Measurements from ENCODE around the gene MYH14. TPM values are rescaled to one million over a fixed set of nuclear protein-coding genes. Genes with fewer than 3 reads are reported as not detected.

Gene MYH14
- total RNA-seq, 4 donors from 2014 or later, result 8.0 to 12.8 (median 10.3) TPM

DNA sequence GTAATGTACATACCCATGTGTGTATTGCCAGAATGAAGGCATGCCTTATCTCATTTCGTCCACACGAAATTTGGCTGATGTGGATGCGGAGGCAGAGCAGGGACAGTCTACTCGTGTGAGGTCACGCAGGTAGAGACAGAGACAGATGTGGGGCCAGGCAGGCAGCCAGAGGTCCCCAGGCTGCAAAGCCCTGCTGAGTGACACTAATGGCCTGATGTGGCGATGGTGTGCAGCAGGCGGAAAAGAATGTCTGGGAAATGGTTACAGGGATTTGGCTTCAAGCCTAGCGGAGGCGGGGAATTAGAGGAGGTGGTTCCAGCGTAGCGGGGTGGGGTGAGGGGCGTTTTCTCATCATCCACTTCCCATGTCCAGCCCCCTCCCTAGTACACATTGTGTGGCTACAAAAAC lies 36.1 kb upstream of the MYH14 start:
- TF ChIP-seq, protein P1, sequence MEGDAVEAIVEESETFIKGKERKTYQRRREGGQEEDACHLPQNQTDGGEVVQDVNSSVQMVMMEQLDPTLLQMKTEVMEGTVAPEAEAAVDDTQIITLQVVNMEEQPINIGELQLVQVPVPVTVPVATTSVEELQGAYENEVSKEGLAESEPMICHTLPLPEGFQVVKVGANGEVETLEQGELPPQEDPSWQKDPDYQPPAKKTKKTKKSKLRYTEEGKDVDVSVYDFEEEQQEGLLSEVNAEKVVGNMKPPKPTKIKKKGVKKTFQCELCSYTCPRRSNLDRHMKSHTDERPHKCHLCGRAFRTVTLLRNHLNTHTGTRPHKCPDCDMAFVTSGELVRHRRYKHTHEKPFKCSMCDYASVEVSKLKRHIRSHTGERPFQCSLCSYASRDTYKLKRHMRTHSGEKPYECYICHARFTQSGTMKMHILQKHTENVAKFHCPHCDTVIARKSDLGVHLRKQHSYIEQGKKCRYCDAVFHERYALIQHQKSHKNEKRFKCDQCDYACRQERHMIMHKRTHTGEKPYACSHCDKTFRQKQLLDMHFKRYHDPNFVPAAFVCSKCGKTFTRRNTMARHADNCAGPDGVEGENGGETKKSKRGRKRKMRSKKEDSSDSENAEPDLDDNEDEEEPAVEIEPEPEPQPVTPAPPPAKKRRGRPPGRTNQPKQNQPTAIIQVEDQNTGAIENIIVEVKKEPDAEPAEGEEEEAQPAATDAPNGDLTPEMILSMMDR (IDR thresholded peaks at IDR 0.05), result no peak
- DNase-seq (ENCODE audit: low spot score), result no peak
- no peak for ATAC-seq (ENCODE audit: low FRiP score)

DNA sequence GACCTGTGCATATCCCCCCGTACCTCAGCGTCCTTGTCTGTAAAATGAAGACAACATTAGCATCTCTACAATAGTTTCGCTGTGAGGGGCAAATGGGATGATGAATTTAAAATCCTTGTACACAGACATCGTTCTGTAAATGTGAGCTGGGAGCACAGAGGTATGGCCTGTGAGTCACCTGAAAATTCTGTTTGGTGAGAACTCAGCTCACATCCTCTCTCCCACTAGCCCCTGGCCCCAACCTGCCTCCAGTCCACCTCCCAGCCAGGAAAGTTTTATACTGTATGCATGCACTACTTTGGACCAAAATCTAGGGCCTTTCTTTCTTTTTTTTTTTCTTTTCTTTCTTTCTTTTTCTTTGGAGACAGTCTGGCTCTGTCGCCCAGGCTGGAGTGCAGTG lies 31.7 kb upstream of the MYH14 start:
- TF ChIP-seq, protein P1 (IDR thresholded peaks at IDR 0.05), result no peak
- ATAC-seq (ENCODE audit: low FRiP score), result no peak
- no peak for DNase-seq (ENCODE audit: low spot score)

DNA sequence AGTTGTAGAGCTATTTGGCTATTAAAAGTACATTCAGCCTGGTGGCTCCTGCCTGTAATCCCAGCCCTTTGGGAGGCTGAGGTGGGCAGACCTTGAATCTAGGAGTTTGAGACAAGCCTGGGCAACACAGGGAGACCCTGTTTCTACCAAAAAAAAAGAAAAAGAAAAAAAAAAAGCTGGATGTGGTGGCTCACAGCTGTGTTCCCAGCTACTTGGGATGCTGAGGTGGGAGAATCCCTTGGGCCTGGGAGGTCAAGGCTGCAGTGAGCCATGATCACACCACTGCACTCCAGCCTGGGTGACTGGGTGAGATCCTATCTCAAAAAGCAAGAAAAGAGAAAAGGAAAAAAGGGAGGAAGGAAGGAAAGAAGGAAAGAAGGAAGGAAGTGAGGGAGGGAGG lies 30.7 kb upstream of the MYH14 start:
- ATAC-seq (ENCODE audit: low FRiP score), result no peak
- DNase-seq (ENCODE audit: low spot score), result no peak
- TF ChIP-seq, protein P1 (IDR thresholded peaks at IDR 0.05), result no peak

DNA sequence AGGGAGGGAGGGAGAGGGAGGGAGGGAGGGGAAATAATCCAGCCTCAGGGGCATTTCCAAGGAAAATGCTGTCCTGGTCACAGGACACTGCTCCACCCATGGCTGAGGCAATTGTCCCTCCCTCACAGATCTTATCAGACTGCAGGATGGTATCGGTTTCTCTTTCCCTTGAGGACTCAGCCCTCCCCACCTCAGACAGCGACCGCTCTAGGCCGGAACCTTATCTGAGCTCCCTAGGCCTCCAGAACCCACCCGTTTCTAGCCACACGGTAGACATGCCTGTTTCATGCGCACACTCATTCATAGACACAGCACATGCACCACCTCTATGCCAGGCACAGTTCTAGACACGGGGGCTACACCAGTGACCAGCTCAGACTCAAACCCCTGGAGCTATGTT lies 30.3 kb upstream of the MYH14 start:
- no peak for DNase-seq (ENCODE audit: low spot score)
- TF ChIP-seq, protein P1 (IDR thresholded peaks at IDR 0.05), result no peak
- no peak for ATAC-seq (ENCODE audit: low FRiP score)

DNA sequence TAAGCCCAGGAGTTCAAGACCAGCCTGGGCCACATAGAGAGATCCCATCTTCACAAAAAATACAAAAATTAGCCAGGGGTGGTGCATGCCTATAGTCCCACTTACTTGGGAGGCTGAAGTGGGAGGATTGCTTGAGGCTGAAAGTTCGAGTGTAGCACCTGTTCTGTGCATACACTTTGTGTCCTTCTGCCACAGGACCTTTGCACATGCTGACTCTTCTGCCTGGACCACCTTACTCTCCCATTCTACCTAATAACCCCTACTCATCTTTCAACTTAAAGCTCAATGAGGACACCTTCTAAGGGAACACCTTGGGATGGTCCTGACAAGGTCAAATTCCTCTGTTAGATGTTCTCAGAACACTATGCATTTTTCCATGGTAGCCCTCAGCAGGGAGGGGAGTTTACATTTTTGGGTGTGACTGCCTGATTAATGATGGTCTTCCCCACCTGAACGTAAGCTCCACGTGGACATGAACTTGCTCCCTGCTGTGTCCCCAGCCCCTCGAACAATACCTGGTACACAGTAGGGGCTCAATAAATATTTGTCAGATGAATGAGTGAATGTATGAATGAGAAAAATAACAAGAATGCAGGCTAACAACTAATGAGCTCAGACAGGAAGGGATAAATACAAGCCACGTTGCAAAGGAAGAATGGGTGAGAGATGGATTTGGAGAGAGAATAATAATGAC lies 29.2 kb upstream of the MYH14 start:
- DNase-seq (ENCODE audit: low spot score) (no peak), ATAC-seq (ENCODE audit: low FRiP score) (no peak)
- TF ChIP-seq, protein P1 (IDR thresholded peaks at IDR 0.05), result no peak

DNA sequence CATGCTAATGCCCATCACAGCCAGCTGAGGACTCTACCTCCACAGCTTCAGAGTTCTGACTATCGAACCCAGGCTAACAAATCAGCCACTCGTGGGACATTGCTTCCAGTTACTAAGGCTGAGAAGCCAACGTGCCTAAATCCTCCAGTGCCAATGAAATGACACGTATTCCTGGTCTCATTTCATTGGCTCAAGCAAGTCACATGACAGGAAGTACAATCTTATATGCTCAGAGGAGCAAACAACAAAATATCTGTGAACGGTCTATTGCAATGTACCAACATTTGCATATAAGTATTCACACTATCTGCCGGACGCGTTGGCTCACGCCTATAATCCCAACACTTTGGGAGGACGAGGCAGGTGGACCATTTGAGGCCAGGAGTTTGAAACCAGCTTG lies 27.5 kb upstream of the MYH14 start:
- DNase-seq (ENCODE audit: low spot score), result no peak
- TF ChIP-seq, protein P1 (IDR thresholded peaks at IDR 0.05), result no peak
- ATAC-seq (ENCODE audit: low FRiP score), result no peak

DNA sequence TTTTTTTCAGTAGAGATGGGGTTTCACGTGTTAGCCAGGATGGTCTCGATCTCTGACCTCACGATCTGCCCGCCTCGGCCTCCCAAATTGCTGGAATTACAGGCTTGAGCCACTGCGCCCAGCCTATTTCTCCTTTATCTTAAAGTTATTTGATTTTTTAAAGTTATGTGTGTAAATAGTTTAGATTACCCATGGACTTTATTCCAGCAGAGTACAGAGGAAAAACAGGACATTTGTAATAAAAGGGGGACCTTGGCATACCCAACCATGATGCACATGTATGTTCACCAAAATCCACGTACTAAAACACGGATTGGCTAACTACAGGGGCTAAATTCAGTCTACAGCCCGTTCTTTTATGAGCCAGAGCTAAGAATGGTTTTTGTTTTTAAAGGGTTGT lies 26.6 kb upstream of the MYH14 start:
- ATAC-seq (ENCODE audit: low FRiP score), result no peak
- TF ChIP-seq, protein P1 (IDR thresholded peaks at IDR 0.05), result no peak
- DNase-seq (ENCODE audit: low spot score), result no peak

Data from omental fat pad (tissue), 4 donors.